NK-92 treated with Interleukin-12 subunit alpha and Interleukin-12 subunit beta, amount 100 ng/mL, for 24 hours (cell line): ENCODE measurements around the gene ACER3.
"Not testable (repeated sequence)": the region's sequence is repeated elsewhere in the genome, so short reads cannot be mapped to it uniquely, and the experiment has no call there.

Experiments
- DNase-seq: peaks from one replicate; lab custom pipeline; 2025; lab: John Stamatoyannopoulos, UW

ACER3 gene

DNA sequence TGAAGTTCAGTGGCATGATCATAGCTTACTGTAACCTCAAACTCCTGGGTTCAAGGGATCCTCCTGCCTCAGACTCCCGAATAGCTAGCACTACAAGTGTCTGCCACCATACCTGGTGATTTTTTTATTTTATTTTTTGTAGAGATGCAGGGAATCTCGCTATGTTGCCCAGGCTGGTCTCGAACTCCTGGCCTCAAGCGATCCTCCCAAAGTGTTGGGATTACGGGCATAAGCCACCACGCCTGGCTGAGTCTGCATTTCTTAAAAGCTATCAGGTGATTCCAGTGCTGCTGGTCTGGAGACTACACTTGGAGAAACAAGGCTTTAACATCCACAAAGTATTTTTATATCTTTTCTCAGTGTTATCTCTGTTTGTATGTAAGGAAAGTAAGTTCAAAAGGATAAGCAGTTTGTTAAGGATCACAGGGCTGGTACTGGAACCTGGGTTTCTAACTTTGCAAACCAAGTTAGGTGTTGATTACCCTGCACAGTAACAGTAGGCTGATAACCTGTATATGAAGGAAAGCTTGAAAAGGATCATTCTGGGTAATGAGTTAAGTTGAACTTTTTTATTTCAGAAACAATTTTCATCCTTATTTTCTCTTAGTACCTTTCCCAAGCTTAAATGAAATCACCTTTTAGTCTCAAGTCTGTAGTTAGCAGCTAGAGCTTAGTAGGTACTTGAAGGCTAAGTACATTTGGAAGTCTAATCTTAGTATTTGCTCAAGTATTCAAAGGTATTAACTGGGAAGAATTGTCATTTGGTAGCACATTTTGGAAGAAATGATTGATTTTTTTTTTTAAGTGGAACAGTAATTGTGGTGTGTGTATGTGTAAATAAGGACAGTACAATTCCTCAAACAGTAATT, 12.5 kb downstream of the ACER3 start:
- no peak for DNase-seq

DNA sequence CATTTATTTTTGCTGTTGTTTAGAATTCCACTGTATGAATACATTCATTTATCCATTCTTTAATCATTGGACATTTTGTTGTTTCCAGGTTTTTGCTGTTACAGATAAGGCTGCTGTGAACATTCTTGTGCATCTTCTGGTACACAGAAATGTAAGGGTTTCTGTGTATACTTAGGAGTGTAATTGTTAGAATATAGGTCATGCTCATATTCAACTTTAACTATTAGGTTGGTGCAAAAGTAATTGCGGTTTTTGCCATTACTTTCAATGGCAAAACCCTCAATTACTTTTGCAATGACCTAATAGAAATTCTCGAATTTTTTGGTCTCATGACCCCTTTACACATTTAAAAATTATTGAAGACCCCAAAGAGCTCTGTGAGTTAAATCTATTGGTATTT, 17.3 kb downstream of the ACER3 start:
- DNase-seq = no peak

DNA sequence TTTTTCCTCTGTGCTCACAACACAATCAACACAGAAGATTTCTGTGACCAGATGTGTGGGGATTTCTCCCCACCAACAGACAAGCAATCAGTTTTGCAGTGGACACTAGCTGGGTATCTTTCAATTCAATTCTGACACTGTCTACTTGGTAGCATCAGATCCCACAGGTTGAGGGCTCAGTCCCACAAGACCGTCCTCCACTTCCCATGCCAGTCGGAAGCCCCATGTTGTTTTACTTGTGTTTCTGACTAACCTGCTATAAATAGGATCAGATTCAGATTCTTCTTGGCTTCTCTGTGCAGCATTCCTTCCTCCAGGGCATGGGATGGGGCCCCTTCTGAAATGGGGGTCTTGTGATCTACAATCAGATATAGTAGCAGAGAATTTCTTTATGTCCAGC, 19.6 kb downstream of the ACER3 start:
- DNase-seq = no peak

DNA sequence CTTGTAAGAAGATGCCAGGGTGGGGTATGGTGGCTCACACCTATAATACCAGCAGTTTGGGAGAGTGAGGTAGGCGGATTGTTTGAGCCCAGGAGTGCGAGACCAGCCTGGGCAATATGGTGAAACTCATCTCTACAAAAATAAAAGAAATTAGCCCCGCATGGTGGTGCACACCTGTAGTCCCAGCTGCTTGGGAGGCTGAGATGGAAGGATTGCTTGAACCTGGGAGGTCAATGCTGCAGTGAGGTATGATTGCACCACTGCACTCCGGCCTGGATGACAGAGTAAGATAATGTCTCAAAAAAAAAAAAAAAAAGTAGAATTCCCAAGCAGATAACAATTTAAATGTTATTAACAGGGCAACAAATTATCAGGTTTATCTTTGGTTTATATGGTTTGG, 20.2 kb downstream of the ACER3 start:
- DNase-seq = no peak

DNA sequence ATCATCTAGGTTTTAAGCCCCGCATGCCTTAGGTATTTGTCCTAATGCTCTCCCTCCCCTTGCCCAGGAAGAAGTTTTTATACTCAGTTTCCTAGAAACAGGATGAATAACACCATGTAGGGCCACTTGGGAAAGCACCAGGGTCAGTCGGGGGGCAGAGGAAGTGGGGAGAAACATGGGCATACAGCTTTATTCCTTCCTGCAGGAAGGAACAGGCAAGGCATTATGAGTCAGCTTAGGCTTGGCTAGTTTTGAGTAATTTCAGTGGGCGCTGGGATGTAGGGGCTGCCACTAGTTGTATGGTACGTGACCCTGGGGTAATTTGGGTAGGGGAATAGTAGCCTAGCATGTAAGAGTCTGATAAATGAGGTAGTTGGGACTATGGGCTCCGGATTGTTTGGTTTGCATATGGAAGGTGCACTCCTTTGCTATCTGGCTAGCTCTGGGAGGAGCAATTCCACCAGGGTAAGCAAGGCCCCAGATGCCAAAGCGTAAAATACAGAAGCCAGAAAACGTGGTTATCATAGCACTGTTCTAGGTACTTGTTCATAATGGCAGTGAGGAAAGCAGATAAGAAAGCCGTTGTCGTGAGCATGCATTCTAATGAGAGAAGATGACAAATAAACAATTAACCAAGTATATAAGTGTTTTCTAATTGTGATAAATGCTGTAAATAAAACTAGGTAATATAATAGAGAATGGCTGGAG, 24.8 kb downstream of the ACER3 start:
- no peak for DNase-seq

DNA sequence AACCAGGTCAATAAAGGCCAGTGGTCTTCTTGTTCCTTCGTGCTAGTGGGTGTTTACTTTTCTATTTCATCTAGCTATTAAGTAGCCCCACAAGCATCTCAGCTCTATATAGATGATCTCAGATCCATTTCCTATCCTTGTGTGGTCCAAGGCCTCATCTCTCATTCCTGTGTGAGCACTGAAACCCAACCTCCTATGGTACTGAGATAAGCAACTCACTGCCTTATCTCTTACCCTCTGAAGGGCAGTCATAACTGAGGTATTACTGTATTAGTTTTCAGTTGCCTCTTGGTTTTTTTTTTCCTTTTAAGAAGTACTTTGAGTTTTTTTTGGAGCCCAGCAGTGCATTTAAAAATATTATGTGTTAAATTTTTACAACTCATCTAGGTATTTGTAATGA, 28.3 kb downstream of the ACER3 start:
- DNase-seq = no peak

DNA sequence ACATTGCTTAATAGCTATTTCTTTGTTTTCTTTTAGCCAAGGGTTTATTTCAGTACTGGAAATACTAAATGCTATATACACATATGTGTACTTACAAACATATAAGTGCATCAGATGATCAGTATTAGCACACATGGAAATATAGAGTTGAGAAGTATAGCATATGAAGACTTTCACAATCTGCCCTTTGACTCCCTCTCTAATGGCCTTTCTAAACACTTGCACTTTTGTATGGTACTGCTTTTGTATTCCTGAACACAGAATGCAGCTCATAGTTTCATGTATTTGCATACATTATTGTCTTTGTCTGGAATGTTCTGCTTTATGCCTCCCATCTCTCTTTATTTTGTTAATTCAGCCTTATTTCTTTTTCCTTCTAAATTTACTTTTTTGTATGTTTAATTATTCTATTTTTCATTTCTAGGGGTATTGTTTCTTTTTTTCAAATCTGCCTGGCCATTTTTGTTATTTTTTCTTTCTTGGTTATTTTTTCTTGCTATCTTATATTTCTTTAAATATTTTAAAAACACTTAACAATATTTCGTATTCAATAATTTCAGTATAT, 28.8 kb downstream of the ACER3 start:
- no peak for DNase-seq

DNA sequence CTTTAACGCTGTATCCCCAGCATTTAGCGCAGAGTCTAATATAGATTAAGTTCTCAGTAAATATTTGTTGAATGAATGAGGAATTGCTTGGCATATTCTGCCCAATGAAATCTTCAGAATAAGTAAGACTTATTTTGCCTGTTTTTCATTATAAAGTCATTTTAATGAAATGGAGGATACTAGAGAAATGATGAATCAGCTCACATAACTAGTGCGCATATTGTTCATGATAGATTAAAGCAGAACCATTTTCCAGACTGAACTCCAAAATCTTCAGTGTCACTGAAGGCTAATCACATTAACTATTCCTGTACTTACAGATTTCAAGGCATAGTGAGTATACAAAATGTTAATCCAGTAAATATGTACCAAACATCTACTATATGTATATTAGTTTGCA, 29.6 kb downstream of the ACER3 start:
- DNase-seq = no peak

DNA sequence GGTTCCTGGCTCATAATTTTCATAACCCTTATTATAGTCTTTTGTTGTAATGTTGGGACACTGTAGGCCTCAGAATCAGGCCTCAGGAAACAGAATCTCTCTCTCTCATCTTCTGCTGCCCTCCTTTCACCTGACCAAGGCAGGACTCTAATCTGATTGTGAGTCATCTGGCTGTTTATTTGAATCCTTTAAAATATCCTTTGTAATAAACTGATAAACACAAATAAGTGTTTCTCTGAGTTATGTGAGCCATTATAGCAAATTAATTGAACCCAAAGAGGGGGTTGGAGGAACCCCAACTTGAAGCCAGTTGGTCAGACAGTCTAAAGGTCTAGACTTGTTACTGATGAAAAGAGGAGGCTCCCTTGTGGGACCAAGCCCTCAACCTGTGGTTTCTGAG, 30.6 kb downstream of the ACER3 start:
- no peak for DNase-seq

DNA sequence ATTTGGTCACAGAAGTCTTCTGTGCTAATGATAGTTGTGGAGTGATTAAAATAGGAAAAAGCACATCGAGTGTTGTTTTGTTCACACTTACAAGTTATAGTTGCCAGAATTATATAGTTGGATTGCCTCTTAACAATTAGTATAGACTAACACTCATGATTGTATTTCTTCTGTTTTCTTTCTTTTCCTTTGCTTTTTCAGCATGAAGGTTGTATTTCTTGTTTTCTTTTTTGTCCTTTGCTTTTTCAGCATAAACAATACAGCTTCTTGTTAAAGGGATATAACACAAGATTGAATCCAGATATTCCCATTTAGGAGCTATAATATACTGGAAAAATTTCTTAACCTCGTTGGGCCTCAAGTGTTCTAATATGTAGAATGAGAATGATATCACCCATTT, 31.1 kb downstream of the ACER3 start:
- DNase-seq = no peak

DNA sequence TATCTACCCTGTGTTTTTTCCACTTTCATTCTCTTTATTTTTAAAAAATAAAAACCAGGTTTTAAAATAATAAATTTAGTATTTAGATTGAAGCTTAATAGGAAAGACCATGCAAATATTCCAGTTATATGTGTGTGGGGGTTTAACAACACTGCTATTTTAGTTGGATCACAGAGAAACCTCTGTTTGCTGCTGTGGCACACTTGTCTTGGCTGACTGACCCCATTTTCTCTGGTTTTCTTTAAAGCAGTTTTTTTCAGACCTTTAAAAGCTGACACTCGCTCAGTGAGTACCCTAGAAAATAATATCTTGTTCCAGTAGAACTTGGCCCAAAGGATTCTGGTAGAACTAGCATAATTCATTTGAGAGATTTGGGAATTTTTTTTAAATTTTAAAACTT, 31.6 kb downstream of the ACER3 start:
- DNase-seq = no peak

DNA sequence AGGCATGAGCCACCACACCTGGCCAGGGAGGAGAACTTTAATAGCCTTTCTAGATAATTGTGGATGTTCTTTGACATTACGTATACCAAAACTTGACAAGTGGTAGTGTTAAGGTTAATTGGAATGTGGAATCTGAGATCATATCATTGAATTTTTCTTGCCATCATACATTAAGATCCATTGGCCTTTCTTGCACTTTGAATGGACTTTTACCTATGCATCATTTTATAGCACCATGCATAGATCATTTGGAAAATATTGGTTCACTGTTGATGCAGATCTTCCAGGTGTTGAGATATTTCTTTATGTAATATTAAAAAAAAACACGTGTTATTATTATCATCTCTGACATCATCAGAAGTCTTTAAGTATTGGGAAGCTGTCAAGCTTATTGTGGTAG, 36.5 kb downstream of the ACER3 start:
- DNase-seq = no peak

DNA sequence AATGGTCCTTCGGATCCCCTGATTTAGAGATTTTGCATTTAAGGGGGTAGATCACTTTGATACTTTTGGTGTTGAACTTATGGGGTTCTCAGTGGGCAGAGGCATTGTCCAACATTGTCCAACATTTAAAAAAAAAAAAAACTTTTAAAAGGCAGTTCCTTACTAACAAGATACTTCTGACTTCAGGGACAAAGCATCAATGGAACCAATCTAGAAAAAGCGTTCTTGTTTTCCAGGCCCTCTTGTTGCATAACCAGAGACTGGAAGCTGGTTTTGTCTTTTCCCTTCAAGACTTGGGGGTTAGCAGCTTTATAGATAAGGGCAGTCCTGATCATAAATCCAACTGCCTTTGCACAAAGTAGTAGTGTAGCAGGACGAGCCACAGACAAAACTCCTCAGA, 40.4 kb downstream of the ACER3 start:
- DNase-seq = no peak

DNA sequence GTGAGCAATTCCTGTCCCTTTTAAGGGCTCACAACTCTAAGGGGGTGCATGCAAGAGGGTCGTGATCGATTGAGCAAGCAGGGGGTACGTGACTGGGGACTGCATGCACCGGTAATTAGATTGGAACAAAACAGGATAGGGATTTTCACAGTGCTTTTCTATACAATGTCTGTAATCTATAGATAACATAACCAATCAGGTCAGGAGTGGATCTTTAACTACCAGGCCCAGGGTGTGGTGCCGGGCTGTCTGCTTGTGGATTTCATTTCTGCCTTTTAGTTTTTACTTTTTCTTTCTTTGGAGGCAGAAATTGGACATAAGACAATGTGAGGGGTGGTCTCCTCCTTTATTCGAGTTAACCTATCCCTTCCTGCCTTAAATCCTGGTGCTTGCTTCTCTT, 40.9 kb downstream of the ACER3 start:
- not testable (repeated sequence) for DNase-seq

DNA sequence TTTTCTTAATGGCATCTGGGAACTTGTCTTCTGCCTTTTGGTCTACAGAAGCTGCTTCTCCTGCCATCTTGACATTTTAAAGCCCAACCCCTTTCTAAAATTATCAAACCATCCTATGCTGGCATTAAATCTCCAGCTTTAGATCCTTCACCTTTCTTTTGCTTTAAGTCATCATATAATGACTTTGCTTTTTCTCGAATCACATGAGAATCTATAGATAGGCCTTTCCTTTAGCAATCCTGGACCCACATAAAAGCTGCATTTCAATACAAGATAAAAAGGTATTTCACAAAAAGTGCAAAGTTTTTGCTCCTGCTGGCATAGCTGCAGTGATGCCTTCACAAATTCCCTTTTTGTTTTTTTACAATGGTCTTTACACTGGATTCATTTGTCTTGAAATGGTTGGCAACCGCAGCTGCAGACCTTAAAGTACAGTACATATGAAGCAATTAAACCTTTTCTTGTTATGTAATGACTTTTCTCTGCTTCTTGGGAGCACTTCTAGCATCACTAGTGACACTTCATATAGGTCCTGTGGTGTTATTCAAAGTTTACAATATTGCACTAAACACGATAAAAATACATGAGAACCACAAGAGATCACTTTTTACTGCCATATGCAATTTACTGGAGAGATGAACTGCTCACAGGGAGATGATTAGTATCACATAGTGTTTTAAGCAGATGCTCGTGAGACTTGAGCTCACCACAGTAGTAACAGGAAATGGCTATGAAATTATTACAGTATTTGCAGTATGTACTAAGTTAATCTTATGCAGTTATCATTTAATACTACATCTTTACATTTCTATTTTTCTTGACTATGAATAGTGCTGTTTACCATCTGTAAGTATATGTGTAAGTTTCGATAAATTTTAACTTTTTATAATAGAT, 41.6 kb downstream of the ACER3 start:
- no peak for DNase-seq

DNA sequence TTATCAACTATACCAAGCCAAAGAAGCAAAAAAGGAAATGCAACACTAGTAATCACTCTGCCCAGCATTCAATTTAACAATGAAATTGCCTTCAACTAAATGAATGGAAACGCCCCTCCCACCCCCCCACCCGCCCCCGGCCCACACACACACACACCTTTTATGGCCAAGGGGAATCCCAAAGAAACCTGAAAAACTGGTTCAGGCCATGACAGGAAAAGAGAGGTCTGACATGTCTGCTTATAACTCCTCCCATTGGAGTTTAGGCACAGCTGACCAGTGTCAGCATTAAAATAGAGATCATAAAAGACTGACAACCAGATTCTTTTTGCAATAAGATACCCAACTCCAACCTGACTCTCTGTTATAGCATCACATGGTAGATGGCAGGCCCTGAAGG, 42.6 kb downstream of the ACER3 start:
- DNase-seq = no peak

DNA sequence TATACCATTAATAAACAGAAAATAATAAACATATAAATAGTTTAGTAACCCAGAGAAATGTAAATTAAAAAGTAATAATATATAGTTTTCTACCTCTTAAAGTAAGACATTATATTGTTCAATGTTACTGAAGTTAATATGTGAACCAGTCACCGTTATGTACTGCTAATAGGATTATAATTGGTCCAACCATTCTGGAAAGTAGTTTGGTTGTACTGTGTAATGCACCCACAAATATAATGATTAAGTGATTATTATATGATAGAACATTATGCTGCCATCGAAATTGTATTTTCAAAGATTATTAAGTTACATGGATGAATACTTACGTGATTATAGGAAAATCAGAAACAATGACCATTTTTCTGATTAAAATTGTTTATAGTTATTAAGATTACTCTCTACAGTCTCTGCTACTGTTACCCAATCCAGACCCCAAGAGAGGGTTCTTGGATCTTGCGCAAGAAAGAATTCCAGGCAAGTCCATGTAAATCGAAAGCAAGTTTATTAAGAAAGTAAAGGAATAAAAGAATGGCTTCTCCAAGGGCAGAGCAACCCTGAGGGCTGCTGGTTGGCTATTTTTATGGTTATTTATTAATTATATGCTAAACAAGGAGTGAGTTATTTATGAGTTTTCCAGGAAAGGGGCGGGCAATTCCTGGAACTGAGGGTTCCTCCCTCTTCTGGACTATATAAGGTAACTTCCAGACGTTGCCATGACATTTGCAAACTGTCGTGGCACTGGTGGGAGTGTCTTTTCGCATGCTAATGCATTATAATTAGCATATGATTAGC, 50.1 kb downstream of the ACER3 start:
- DNase-seq = no peak

DNA sequence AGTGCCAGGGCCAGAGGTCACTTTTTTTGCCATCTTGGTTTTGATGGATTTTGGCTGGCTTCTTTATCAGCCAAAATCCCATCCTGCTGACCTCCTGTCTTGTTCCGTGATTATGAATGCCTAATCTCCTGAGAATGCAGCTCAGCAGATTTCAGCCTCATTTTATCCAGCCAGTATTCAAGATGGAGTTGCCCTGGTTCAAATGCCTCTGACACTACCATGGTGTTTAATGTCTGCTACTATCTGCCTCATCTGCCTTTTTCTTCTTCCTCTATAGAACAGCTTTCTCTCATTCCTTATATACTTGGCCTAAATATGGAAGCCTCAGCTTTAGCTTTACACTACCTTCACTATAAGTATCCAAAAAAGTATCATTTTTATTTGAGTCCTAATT, 50.7 kb downstream of the ACER3 start:
- no peak for DNase-seq

DNA sequence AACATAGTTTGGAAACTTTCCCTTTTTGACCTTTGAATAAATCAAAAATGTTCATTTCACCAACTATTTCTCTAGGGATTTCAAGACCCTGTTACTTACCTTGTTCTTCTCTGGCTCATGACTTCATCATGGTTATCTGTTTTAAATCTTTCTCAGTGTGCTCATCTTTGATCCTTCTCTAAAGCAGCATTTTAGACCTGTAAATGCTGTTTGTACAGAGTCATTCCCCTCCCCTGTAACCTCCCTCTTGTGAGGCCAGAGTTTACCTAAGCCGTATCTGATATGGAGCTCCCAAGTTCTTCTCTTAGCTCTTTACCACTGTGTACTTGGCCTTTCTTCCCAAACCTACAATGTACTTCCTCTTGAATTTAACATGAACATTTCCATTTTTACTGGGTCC, 56.0 kb downstream of the ACER3 start:
- DNase-seq = no peak

DNA sequence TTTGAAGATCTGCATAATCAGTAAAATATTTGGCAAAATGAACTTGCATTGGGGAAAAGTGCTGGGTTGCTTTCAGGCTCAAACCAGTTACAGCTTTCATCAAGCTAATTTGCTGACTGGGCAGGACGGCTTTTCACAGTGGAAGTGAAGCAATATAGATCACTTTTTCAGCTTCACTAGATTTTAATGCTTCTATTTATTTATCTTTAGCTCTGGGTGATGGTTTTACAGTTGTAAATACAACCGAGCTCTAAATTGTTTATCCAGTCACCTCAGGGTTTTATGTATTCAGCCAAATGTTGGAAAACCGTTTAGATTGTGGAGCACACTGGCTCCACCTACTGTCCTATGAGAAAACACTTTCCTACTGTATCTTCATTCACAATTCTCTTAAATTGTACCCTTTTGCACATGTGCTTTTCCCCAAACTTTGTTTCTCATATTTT, 58.2 kb downstream of the ACER3 start:
- DNase-seq = no peak

DNA sequence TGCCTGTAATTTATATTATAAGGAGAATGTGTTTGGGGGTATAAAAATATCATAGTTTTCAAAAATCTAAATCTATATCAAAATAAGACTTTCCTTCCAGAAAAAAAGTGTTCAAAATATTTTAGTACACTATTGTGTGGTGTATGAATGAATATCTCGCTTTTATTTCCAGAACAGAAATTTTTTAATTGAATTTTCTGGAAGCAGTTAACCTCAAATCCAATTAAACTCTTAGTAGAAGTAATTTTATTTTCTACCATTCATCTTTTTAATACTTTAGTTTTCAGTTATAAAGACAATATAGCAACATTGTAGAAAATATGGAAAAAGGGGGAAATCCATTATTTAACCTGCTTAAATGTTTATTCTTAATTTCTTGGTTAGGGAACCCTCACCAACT, 58.7 kb downstream of the ACER3 start:
- no peak for DNase-seq
